Uterus (tissue), 4 donors: ENCODE data around the gene HNRNPH2. TPM values are rescaled to one million over a fixed set of nuclear protein-coding genes. Genes with fewer than 3 reads are reported as not detected.

Experiments used
- DNase-seq, 2 donors: peaks; one replicate each; pipeline ENCODE4 v3.0.0-alpha.2; 2019 to 2020
- H3K27ac ChIP-seq, 2 donors: fragments of 200-600 bp; sonication (generic); 1 replicate in 1 of 2; 2 replicates in 1 of 2; pipeline ENCODE4 v1.5.1; 2016 to 2018
- H3K27me3 ChIP-seq, 2 donors: fragments of 200-600 bp; sonication (generic); one replicate each; pipeline ENCODE4 v1.5.1; 2018 to 2019; ENCODE audit warnings: control low read depth in 1 of 2
- H3K36me3 ChIP-seq, 2 donors: fragments of 200-600 bp; sonication (generic); one replicate each; pipeline ENCODE4 v1.5.1; 2019; ENCODE audit warnings: control low read depth in 1 of 2
- H3K4me1 ChIP-seq, 2 donors: fragments of 200-600 bp; sonication (generic); one replicate each; pipeline ENCODE4 v1.5.1; 2018 to 2019; ENCODE audit warnings: control low read depth in 1 of 2
- H3K4me3 ChIP-seq, 2 donors: fragments of 200-600 bp; sonication (generic); 1 replicate in 1 of 2; 2 replicates in 1 of 2; pipeline ENCODE4 v1.5.1; 2018 to 2019; ENCODE audit warnings: mild to moderate bottlenecking in 1 of 2
- H3K9me3 ChIP-seq, 2 donors: fragments of 200-600 bp; sonication (generic); one replicate each; pipeline ENCODE4 v1.5.1; 2019; ENCODE audit warnings: control low read depth in 1 of 2
- POLR2A ChIP-seq, 2 donors: fragments of 450-650 bp; IDR thresholded peaks; one replicate each; pipeline ENCODE4 v1.6.1; 2016; ENCODE audit warnings: antibody characterized with exemption in 2 of 2, mild to moderate bottlenecking in 1 of 2, moderate library complexity in 1 of 2
- intact Hi-C: fragments of 100-400 bp; cut with DNase I; formaldehyde crosslinking; loops from one replicate; pipeline ENCODE4 v1.15.1; 2023; ENCODE audit warnings: low total_unique reads
- total RNA-seq, 4 donors: library from RNA; depleted of rRNA in 3 of 4; stranded (reverse); fragments of >200 nt in 3 of 4; gene quantifications; one replicate each; pipeline versions ENCODE4 v1.1.0 to v1.2.4, GENCODE V29; 2014 to 2023
- TF ChIP-seq, protein P1 (sequence below), 4 experiments: fragments of 200-600 bp in 2 of 4; fragments of 450-650 bp in 2 of 4; sonication (generic) in 2 of 4; IDR thresholded peaks; one replicate each; pipeline ENCODE4 v1.5.1; 2016 to 2019; ENCODE audit warnings: antibody characterized with exemption in 4 of 4, mild to moderate bottlenecking in 2 of 4, moderate library complexity in 1 of 4
- donor health status: DM: yes; HTN: yes; CAD: no.

The HNRNPH2 gene
- total RNA-seq, 4 donors from 2014 or later, result 22.0 to 87.2 (median 40.7) TPM

DNA sequence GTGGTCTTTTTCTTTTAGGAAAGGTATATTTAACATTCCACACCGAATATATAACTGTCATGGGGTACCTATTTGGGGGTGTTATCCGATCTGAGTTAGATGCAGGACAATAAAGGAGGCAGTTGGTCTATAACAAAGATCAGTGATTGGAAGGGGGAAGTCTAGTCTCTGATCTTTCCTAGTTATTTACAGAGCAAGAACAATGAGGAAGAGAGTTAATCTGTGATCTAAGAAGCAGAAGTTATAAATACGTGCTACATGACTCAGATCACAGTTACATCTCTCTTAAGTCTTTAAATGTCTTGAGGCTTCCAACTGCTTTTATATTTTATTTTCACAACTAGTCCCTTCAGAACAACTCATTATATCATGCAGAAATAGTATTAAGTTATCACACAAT lies 44.0 kb downstream of the HNRNPH2 start:
- Histone ChIP-seq H3K4me3 (no peak overlapping the region), H3K36me3 (no peaks in the 10 kb centered on the region), H3K9me3 (no peaks in the 10 kb centered on the region), H3K4me1 (no peaks in the 10 kb centered on the region), H3K27ac (no peak overlapping the region), H3K27me3 (no peaks in the 10 kb centered on the region)
- no peak for TF ChIP-seq POLR2A (IDR thresholded peaks at IDR 0.05)
- TF ChIP-seq, protein P1, sequence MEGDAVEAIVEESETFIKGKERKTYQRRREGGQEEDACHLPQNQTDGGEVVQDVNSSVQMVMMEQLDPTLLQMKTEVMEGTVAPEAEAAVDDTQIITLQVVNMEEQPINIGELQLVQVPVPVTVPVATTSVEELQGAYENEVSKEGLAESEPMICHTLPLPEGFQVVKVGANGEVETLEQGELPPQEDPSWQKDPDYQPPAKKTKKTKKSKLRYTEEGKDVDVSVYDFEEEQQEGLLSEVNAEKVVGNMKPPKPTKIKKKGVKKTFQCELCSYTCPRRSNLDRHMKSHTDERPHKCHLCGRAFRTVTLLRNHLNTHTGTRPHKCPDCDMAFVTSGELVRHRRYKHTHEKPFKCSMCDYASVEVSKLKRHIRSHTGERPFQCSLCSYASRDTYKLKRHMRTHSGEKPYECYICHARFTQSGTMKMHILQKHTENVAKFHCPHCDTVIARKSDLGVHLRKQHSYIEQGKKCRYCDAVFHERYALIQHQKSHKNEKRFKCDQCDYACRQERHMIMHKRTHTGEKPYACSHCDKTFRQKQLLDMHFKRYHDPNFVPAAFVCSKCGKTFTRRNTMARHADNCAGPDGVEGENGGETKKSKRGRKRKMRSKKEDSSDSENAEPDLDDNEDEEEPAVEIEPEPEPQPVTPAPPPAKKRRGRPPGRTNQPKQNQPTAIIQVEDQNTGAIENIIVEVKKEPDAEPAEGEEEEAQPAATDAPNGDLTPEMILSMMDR (IDR thresholded peaks at IDR 0.05), result no peak
- no peak for DNase-seq
- intact Hi-C loops, result no loop called here

DNA sequence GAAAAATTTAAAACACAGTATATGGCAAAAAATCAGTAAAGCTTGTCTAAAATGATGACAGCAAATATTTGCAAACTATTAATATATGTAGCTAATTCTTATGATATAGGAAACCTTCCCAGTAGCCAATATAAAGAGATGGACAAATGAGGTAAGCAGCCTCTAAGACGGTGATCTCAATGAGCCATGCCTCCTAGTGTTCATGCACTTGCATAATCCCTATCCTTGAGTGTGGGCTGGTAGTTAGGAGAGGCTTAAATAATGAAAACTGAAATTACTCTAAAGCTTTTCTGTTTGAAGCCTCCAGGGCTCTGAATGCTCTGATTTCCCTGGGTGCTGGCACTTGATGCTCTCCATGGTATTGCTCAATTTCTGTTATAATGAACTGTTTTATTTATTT lies 52.6 kb downstream of the HNRNPH2 start:
- Histone ChIP-seq H3K9me3 (no peaks in the 10 kb centered on the region), H3K36me3 (no peaks in the 10 kb centered on the region), H3K27me3 (no peaks in the 10 kb centered on the region), H3K27ac (no peak overlapping the region), H3K4me3 (no peak overlapping the region), H3K4me1 (no peaks in the 10 kb centered on the region)
- TF ChIP-seq POLR2A (IDR thresholded peaks at IDR 0.05), result no peak
- TF ChIP-seq, protein P1 (IDR thresholded peaks at IDR 0.05), result no peak
- intact Hi-C loops, result no loop called here
- DNase-seq, result no peak

DNA sequence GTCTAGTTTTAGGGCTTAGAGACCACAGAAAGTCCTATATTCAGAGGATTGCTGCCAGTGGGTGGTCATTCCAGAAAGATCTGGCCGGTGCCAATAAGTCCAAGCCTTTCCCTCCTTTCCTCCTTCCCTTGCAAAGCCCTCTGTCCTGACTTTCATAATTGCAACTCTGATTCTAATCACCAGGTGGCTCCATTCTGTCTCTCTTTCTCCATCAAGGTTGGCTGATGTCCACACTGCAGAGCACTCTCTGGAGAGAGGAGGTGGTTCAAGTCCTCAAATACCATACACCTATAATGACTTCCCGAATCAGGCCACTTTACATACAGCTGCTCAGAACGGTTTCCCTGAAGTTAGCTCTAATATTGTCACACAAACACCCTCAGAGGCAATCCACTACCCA lies 54.9 kb downstream of the HNRNPH2 start:
- Histone ChIP-seq H3K27ac (no peak overlapping the region), H3K4me1 (no peaks in the 10 kb centered on the region), H3K4me3 (no peak overlapping the region), H3K27me3 (no peaks in the 10 kb centered on the region), H3K9me3 (no peaks in the 10 kb centered on the region), H3K36me3 (no peaks in the 10 kb centered on the region)
- intact Hi-C loops, result no loop called here
- no peak for DNase-seq
- no peak for TF ChIP-seq POLR2A (IDR thresholded peaks at IDR 0.05)
- TF ChIP-seq, protein P1 (IDR thresholded peaks at IDR 0.05), result no peak

Other genes starting within 250 kb of the HNRNPH2 start
- gene DRP2, start 188.4 kb upstream of the HNRNPH2 start, total RNA-seq, result 1 to 10 TPM in 1 of 4 donors, under 1 TPM in 2, not detected in 1; 0.29 to 4.7 (median 0.58) TPM
- gene TAF7L, start 116.9 kb upstream of the HNRNPH2 start, total RNA-seq, result 1 to 10 TPM in 1 of 4 donors, not detected in 3; 1.2 TPM
- gene TIMM8A, start 59.5 kb upstream of the HNRNPH2 start, total RNA-seq, result 10 to 100 TPM in 1 of 4 donors, 1 to 10 TPM in 1, not detected in 2; 7.0 to 11.0 TPM
- gene BTK, start 22.0 kb upstream of the HNRNPH2 start, total RNA-seq, result 1 to 10 TPM; 1.2 to 5.9 (median 2.5) TPM
- 1,000 to 10,000 TPM in 3 of 4 donors, 100 to 1,000 TPM in 1; 279 to 2,120 (median 1,455) TPM for gene RPL36A, start 17.2 kb upstream of the HNRNPH2 start, total RNA-seq
- gene GLA, start 297 bp upstream of the HNRNPH2 start, total RNA-seq, result 10 to 100 TPM; 13.2 to 30.2 (median 19.2) TPM
- 10 to 100 TPM in 3 of 4 donors, 1 to 10 TPM in 1; 3.2 to 34.4 (median 23.0) TPM for gene ARMCX4, start 77.2 kb downstream of the HNRNPH2 start, total RNA-seq
- gene ARMCX1, start 142.3 kb downstream of the HNRNPH2 start, total RNA-seq, result 10 to 100 TPM; 38.9 to 72.8 (median 42.1) TPM
- gene ARMCX6, start 209.8 kb downstream of the HNRNPH2 start, total RNA-seq, result 10 to 100 TPM in 3 of 4 donors, 1 to 10 TPM in 1; 5.1 to 43.6 (median 38.0) TPM
- gene ARMCX3, start 214.9 kb downstream of the HNRNPH2 start, total RNA-seq, result 100 to 1,000 TPM in 1 of 4 donors, 10 to 100 TPM in 3; 35.1 to 116 (median 53.5) TPM